Measurements from ENCODE around the gene TMEM187. TPM values are rescaled to one million over a fixed set of nuclear protein-coding genes. Genes with fewer than 3 reads are reported as not detected.

TMEM187 gene
- total and polyA plus RNA-seq, 12 donors: 4.0 to 29.2 (median 12.9) TPM

- intact Hi-C loops (cut with DNase I): no loop called here
- 82 to 87% (median 84%) methylated on average over 9 to 24 of the region's 24 CpGs for WGBS, 4 donors
- no peak for DNase-seq
- Histone ChIP-seq H3K4me1 (replicated peaks in 1 of 2) (peaks cover 0 to 13% of the 10 kb centered on the region in 2 donors), H3K4me3 (no peak overlapping the region), H3K36me3 (replicated peaks in 1 of 2) (peaks cover 0 to 29% of the 10 kb centered on the region in 2 donors), H3K27ac (peak overlapping the region in 1 of 5 donors; percentile 83), H3K9me3 (replicated peaks in 1 of 3) (no peaks in the 10 kb centered on the region), H3K27me3 (no peaks in the 10 kb centered on the region)
- TF ChIP-seq CTCF (IDR thresholded peaks at IDR 0.05) (no peak), POLR2A (IDR thresholded peaks at IDR 0.05) (no peak)
Measured at GRCh38 chrX:153945956-153946943, 26.3 kb upstream of the TMEM187 start.

- peak overlapping the region in 4 of 5 donors; percentile 35 to 83 (median 62) for H3K27ac ChIP-seq
- no peak for TF ChIP-seq POLR2A (IDR thresholded peaks at IDR 0.05)
- peak; percentile 65 to 86 (median 80) for TF ChIP-seq CTCF (IDR thresholded peaks at IDR 0.05)
Measured at GRCh38 chrX:153947009-153947769, 25.4 kb upstream of the TMEM187 start.

GRCh38 chrX:153948002-153948466 is 24.5 kb upstream of the TMEM187 start:
- TF ChIP-seq POLR2A (IDR thresholded peaks at IDR 0.05): no peak
- TF ChIP-seq CTCF (IDR thresholded peaks at IDR 0.05): no peak
- 23 to 59% (median 52%) methylated on average over 5 to 10 of the region's 10 CpGs; no CpG with 5 or more reads in 1 of the 4 donors for WGBS, 4 donors
- intact Hi-C loops (cut with DNase I): no loop called here
- Histone ChIP-seq H3K36me3 (replicated peaks in 1 of 2) (peaks cover 0 to 46% of the 10 kb centered on the region in 2 donors), H3K27me3 (no peaks in the 10 kb centered on the region), H3K27ac (peak overlapping the region in 3 of 5 donors; percentile 51 to 83 (median 73)), H3K4me3 (no peak overlapping the region), H3K9me3 (replicated peaks in 1 of 3) (no peaks in the 10 kb centered on the region), H3K4me1 (replicated peaks in 1 of 2) (peaks cover 0 to 13% of the 10 kb centered on the region in 2 donors)
- DNase-seq: peak in 2 of 7 donors; percentile 49 to 70

More at GRCh38 chrX:153947009-153947769, 25.4 kb upstream of the TMEM187 start:
- Histone ChIP-seq H3K27me3 (no peaks in the 10 kb centered on the region), H3K9me3 (replicated peaks in 1 of 3) (no peaks in the 10 kb centered on the region), H3K36me3 (replicated peaks in 1 of 2) (peaks cover 0 to 38% of the 10 kb centered on the region in 2 donors), H3K4me1 (replicated peaks in 1 of 2) (peaks cover 0 to 13% of the 10 kb centered on the region in 2 donors), H3K4me3 (no peak overlapping the region)
- 20 to 46% (median 40%) methylated on average over 8 to 19 of the region's 19 CpGs for WGBS, 4 donors
- intact Hi-C loops (cut with DNase I): no loop called here
- DNase-seq: peak; percentile 74 to 86 (median 80)

All from adrenal gland (tissue), 12 donors.